Fibroblast of the aortic adventitia (primary cell): ENCODE measurements around the gene PCDHB8. TPM values are rescaled to one million over a fixed set of nuclear protein-coding genes. Genes with fewer than 3 reads are reported as not detected.

Experiments used
- total RNA-seq: library from RNA; depleted of rRNA; stranded (reverse); fragments of >200 nt; gene quantifications from 2 replicates; pipeline ENCODE4 v1.2.3, GENCODE V29; 2012; ENCODE audit warnings: low replicate concordance

PCDHB8 gene
- total RNA-seq, 1 donor, result 0.27 TPM

Other genes starting within 250 kb of the PCDHB8 start
- 0.57 TPM in 1 of 2 replicates, not detected in the other for gene PCDHAC2, start 211.3 kb upstream of the PCDHB8 start, total RNA-seq
- gene PCDHB1, start 126.4 kb upstream of the PCDHB8 start, total RNA-seq, result not detected in 2 replicates
- gene PCDHB2, start 83.2 kb upstream of the PCDHB8 start, total RNA-seq, result 0.36 and 0.82 TPM in 2 replicates
- 0.27 and 0.74 TPM in 2 replicates for gene PCDHB3, start 77.3 kb upstream of the PCDHB8 start, total RNA-seq
- 0.09 and 0.65 TPM in 2 replicates for gene PCDHB4, start 56.0 kb upstream of the PCDHB8 start, total RNA-seq
- gene PCDHB5, start 42.6 kb upstream of the PCDHB8 start, total RNA-seq, result 0.45 and 0.57 TPM in 2 replicates
- gene PCDHB6, start 27.7 kb upstream of the PCDHB8 start, total RNA-seq, result 0.18 TPM in 1 of 2 replicates, not detected in the other
- 0.63 and 0.98 TPM in 2 replicates for gene PCDHB7, start 5.1 kb upstream of the PCDHB8 start, total RNA-seq
- gene PCDHB16, start 4.6 kb downstream of the PCDHB8 start, total RNA-seq, result 0.25 and 0.36 TPM in 2 replicates
- 0.41 and 1.2 TPM in 2 replicates for gene PCDHB9, start 9.4 kb downstream of the PCDHB8 start, total RNA-seq
- 0.36 and 0.41 TPM in 2 replicates for gene PCDHB10, start 14.6 kb downstream of the PCDHB8 start, total RNA-seq
- gene PCDHB11, start 21.8 kb downstream of the PCDHB8 start, total RNA-seq, result 0.08 and 0.27 TPM in 2 replicates
- gene PCDHB12, start 30.9 kb downstream of the PCDHB8 start, total RNA-seq, result 0.18 and 0.25 TPM in 2 replicates
- 0.27 and 0.65 TPM in 2 replicates for gene PCDHB13, start 36.1 kb downstream of the PCDHB8 start, total RNA-seq
- 0.45 and 0.74 TPM in 2 replicates for gene PCDHB14, start 45.6 kb downstream of the PCDHB8 start, total RNA-seq
- 0.09 TPM in 1 of 2 replicates, not detected in the other for gene PCDHB15, start 67.6 kb downstream of the PCDHB8 start, total RNA-seq
- gene SLC25A2, start 126.3 kb downstream of the PCDHB8 start, total RNA-seq, result 0.72 TPM in 1 of 2 replicates, not detected in the other
- gene TAF7, start 143.0 kb downstream of the PCDHB8 start, total RNA-seq, result 62.1 and 66.0 TPM in 2 replicates
- gene PCDHGA1, start 152.7 kb downstream of the PCDHB8 start, total RNA-seq, result 0.90 and 1.4 TPM in 2 replicates
- 2.5 and 3.9 TPM in 2 replicates for gene PCDHGA2, start 161.0 kb downstream of the PCDHB8 start, total RNA-seq
- gene PCDHGA3, start 166.0 kb downstream of the PCDHB8 start, total RNA-seq, result 1.1 and 4.4 TPM in 2 replicates
- 3.1 and 4.2 TPM in 2 replicates for gene PCDHGB1, start 172.3 kb downstream of the PCDHB8 start, total RNA-seq
- 3.7 and 9.9 TPM in 2 replicates for gene PCDHGA4, start 177.2 kb downstream of the PCDHB8 start, total RNA-seq
- gene PCDHGB2, start 182.2 kb downstream of the PCDHB8 start, total RNA-seq, result 1.3 and 5.7 TPM in 2 replicates
- gene PCDHGA5, start 186.4 kb downstream of the PCDHB8 start, total RNA-seq, result 1.7 and 3.5 TPM in 2 replicates
- 7.7 and 9.6 TPM in 2 replicates for gene PCDHGB3, start 192.5 kb downstream of the PCDHB8 start, total RNA-seq
- 3.9 and 7.4 TPM in 2 replicates for gene PCDHGA6, start 196.1 kb downstream of the PCDHB8 start, total RNA-seq
- gene PCDHGA7, start 205.0 kb downstream of the PCDHB8 start, total RNA-seq, result 2.9 and 8.4 TPM in 2 replicates
- 9.0 and 17.4 TPM in 2 replicates for gene PCDHGB4, start 209.9 kb downstream of the PCDHB8 start, total RNA-seq
- 2.5 and 3.8 TPM in 2 replicates for gene PCDHGA8, start 214.8 kb downstream of the PCDHB8 start, total RNA-seq
- 8.5 and 19.9 TPM in 2 replicates for gene PCDHGB5, start 220.2 kb downstream of the PCDHB8 start, total RNA-seq
- gene PCDHGA9, start 225.0 kb downstream of the PCDHB8 start, total RNA-seq, result 4.1 and 7.3 TPM in 2 replicates
- 3.8 and 5.8 TPM in 2 replicates for gene PCDHGB6, start 230.2 kb downstream of the PCDHB8 start, total RNA-seq
- gene PCDHGA10, start 235.2 kb downstream of the PCDHB8 start, total RNA-seq, result 10.6 and 22.2 TPM in 2 replicates
- 16.7 and 22.1 TPM in 2 replicates for gene PCDHGB7, start 239.9 kb downstream of the PCDHB8 start, total RNA-seq
- gene PCDHGA11, start 243.3 kb downstream of the PCDHB8 start, total RNA-seq, result 7.6 and 17.8 TPM in 2 replicates